ENCODE measurements around the gene TGFBR3.

DNA sequence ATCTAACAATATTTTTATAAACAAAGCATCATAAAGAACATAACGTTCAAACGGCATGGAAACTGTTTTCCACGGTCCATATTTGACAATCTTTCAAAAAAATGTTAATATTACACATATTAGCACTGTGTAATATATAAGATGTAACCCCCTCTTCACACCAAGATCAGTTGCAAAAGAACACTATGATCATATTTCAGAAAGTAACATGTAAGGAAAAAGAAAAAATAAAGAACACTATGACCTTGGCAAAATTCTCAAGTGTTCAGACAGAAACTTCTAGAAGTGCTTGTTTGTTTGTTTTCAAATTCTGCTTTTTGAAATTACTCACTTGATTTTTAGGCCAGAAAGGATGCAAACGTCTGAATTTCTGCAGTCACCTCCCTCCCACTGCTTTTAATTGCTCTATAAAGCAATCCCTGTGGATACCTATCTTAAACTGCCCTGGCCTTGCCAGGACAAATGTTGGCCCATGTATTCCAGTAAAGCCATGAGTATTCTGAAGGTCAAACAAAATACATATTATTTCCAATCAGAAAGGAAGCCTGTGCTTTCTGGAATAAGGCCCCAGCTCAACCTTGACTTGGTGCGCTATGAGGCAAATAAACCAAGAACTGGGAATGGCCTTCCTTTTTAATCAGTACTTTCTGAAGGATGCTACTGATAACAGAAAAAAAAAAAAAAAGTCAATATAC is 68.6 kb downstream of the TGFBR3 start:
- no peak for TF ChIP-seq EZH2 (IDR thresholded peaks at IDR 0.05; ENCODE audit: insufficient read depth, low read length)
- TF ChIP-seq, protein P1, sequence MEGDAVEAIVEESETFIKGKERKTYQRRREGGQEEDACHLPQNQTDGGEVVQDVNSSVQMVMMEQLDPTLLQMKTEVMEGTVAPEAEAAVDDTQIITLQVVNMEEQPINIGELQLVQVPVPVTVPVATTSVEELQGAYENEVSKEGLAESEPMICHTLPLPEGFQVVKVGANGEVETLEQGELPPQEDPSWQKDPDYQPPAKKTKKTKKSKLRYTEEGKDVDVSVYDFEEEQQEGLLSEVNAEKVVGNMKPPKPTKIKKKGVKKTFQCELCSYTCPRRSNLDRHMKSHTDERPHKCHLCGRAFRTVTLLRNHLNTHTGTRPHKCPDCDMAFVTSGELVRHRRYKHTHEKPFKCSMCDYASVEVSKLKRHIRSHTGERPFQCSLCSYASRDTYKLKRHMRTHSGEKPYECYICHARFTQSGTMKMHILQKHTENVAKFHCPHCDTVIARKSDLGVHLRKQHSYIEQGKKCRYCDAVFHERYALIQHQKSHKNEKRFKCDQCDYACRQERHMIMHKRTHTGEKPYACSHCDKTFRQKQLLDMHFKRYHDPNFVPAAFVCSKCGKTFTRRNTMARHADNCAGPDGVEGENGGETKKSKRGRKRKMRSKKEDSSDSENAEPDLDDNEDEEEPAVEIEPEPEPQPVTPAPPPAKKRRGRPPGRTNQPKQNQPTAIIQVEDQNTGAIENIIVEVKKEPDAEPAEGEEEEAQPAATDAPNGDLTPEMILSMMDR (IDR thresholded peaks at IDR 0.05; ENCODE audit: insufficient read depth, low read depth, low read length): no peak

Data from astrocyte (in vitro differentiated cells and primary cell).